ENCODE results near the gene GRID2. TPM values are rescaled to one million over a fixed set of nuclear protein-coding genes. Genes with fewer than 3 reads are reported as not detected.

GRID2 gene
- total and polyA plus RNA-seq, 2 donors from 2014 or later, result 0.19 TPM; not detected in 1

- Histone ChIP-seq H3K9me3 (ENCODE audit: control insufficient read depth in 2 of 3, insufficient read depth in 1 of 3, low read length in 3 of 3) (no peaks in the 10 kb centered on the region), H3K27ac (ENCODE audit: low read depth in 2 of 2, low read length in 2 of 2) (no peak overlapping the region), H3K4me1 (ENCODE audit: control insufficient read depth in 2 of 3, insufficient read depth in 2 of 3, low read depth in 1 of 3, low read length in 3 of 3) (no peaks in the 10 kb centered on the region), H3K27me3 (ENCODE audit: control insufficient read depth, insufficient read depth, low read length) (no peaks in the 10 kb centered on the region), H3K9ac (ENCODE audit: low read length in 3 of 3) (no peak overlapping the region), H3K4me3 (ENCODE audit: low read length in 3 of 3) (no peak overlapping the region), H3K36me3 (ENCODE audit: control insufficient read depth in 2 of 3, insufficient read depth in 3 of 3, low read length in 3 of 3) (no peaks in the 10 kb centered on the region)
- FAIRE-seq, result no peak
- no peak for TF ChIP-seq CTCF (IDR thresholded peaks at IDR 0.05; ENCODE audit: borderline replicate concordance, extremely low read depth, insufficient read depth)
- intact Hi-C loops (cut with DNase I), result no loop called here
- DNase-seq, result no peak
Observed at GRCh38 chr4:93448691-93449293, 1145.0 kb downstream of the GRID2 start.

GRCh38 chr4:93451954-93452353 is 1148.2 kb downstream of the GRID2 start:
- DNase-seq (no peak), FAIRE-seq (no peak)

GRCh38 chr4:93461541-93461940 is 1157.8 kb downstream of the GRID2 start:
- no peak for FAIRE-seq

More at GRCh38 chr4:93451954-93452353, 1148.2 kb downstream of the GRID2 start:
- no peak overlapping the region for H3K27ac ChIP-seq (ENCODE audit: low read depth in 2 of 2, low read length in 2 of 2)
- no peaks in the 10 kb centered on the region for H3K4me1 ChIP-seq (ENCODE audit: control insufficient read depth in 2 of 3, insufficient read depth in 2 of 3, low read depth in 1 of 3, low read length in 3 of 3)
- no peak overlapping the region for H3K4me3 ChIP-seq (ENCODE audit: low read length in 3 of 3)
- no peak overlapping the region for H3K9ac ChIP-seq (ENCODE audit: low read length in 3 of 3)
- no peaks in the 10 kb centered on the region for H3K36me3 ChIP-seq (ENCODE audit: control insufficient read depth in 2 of 3, insufficient read depth in 3 of 3, low read length in 3 of 3)
- intact Hi-C loops (cut with DNase I), result no loop called here
- no peaks in the 10 kb centered on the region for H3K9me3 ChIP-seq (ENCODE audit: control insufficient read depth in 2 of 3, insufficient read depth in 1 of 3, low read length in 3 of 3)
- TF ChIP-seq CTCF (IDR thresholded peaks at IDR 0.05; ENCODE audit: borderline replicate concordance, extremely low read depth, insufficient read depth), result no peak
- no peaks in the 10 kb centered on the region for H3K27me3 ChIP-seq (ENCODE audit: control insufficient read depth, insufficient read depth, low read length)

More at GRCh38 chr4:93461541-93461940, 1157.8 kb downstream of the GRID2 start:
- no peak overlapping the region for H3K9ac ChIP-seq (ENCODE audit: low read length in 3 of 3)
- DNase-seq, result peak in 1 of 5 donors; percentile 48
- no peaks in the 10 kb centered on the region for H3K27me3 ChIP-seq (ENCODE audit: control insufficient read depth, insufficient read depth, low read length)
- no peaks in the 10 kb centered on the region for H3K36me3 ChIP-seq (ENCODE audit: control insufficient read depth in 2 of 3, insufficient read depth in 3 of 3, low read length in 3 of 3)
- H3K27ac ChIP-seq (ENCODE audit: low read depth in 2 of 2, low read length in 2 of 2), result no peak overlapping the region
- no peaks in the 10 kb centered on the region for H3K9me3 ChIP-seq (ENCODE audit: control insufficient read depth in 2 of 3, insufficient read depth in 1 of 3, low read length in 3 of 3)
- H3K4me3 ChIP-seq (ENCODE audit: low read length in 3 of 3), result no peak overlapping the region
- intact Hi-C loops (cut with DNase I), result no loop called here
- H3K4me1 ChIP-seq (ENCODE audit: control insufficient read depth in 2 of 3, insufficient read depth in 2 of 3, low read depth in 1 of 3, low read length in 3 of 3), result no peaks in the 10 kb centered on the region
- TF ChIP-seq CTCF (IDR thresholded peaks at IDR 0.05; ENCODE audit: borderline replicate concordance, extremely low read depth, insufficient read depth), result no peak

Data from kidney (tissue), 14 donors.